Islet precursor cell (in vitro differentiated cells): ENCODE data around the gene PLSCR1.

Experiments used
- DNase-seq: peaks from one replicate; pipeline ENCODE4 v3.0.0-alpha.2; 2018

PLSCR1 gene

GRCh38 chr3:146470425-146470990, 73.9 kb downstream of the PLSCR1 start:
- no peak for DNase-seq

GRCh38 chr3:146469150-146470017, 75.0 kb downstream of the PLSCR1 start, which contains the start of gene PLSCR2:
TSS of gene PLSCR2 (minus strand) at chr3:146469561. CDS start at chr3:146459904, 9,657 bp downstream.
- DNase-seq = peak; percentile 65

- DNase-seq = no peak
Observed at GRCh38 chr3:146468671-146469149, 75.7 kb downstream of the PLSCR1 start.

GRCh38 chr3:146468234-146468633, 76.2 kb downstream of the PLSCR1 start:
- DNase-seq = no peak

GRCh38 chr3:146466604-146467003, 77.8 kb downstream of the PLSCR1 start:
- DNase-seq = no peak

- DNase-seq = no peak
Observed at GRCh38 chr3:146465693-146466465, 78.5 kb downstream of the PLSCR1 start.
